ENCODE data around the gene CEP128.
A peak's percentile ranks its signal among the peaks of the same experiment; 100 is the strongest.

CEP128 gene

GRCh38 chr14:80475074-80475473, 466.5 kb downstream of the CEP128 start:
- DNase-seq (ENCODE audit: low spot score) = peak; percentile 8

- DNase-seq (ENCODE audit: low spot score) = no peak
Observed at GRCh38 chr14:80468331-80469122, 473.0 kb downstream of the CEP128 start.

- no peak for DNase-seq (ENCODE audit: low spot score)
Observed at GRCh38 chr14:80465546-80466220, 475.9 kb downstream of the CEP128 start.

- DNase-seq (ENCODE audit: low spot score) = no peak
Observed at GRCh38 chr14:80464531-80465149, 476.9 kb downstream of the CEP128 start.

- no peak for DNase-seq (ENCODE audit: low spot score)
Observed at GRCh38 chr14:80456209-80456608, 485.3 kb downstream of the CEP128 start.

GRCh38 chr14:80455031-80455430, 486.5 kb downstream of the CEP128 start:
- DNase-seq (ENCODE audit: low spot score) = no peak

- no peak for DNase-seq (ENCODE audit: low spot score)
Observed at GRCh38 chr14:80448267-80448666, 493.3 kb downstream of the CEP128 start.

- no peak for DNase-seq (ENCODE audit: low spot score)
Observed at GRCh38 chr14:80447392-80447791, 494.1 kb downstream of the CEP128 start.

All from hepatic stellate cell (primary cell).